Measurements from ENCODE around the gene ANOS1.

- TF ChIP-seq EZH2 (IDR thresholded peaks at IDR 0.05; ENCODE audit: borderline replicate concordance, low read length) (no peak), CTCF (IDR thresholded peaks at IDR 0.05; ENCODE audit: low read length) (no peak)
Observed at GRCh38 chrX:8692871-8693270, 39.1 kb downstream of the ANOS1 start.

All from OCI-LY1 (cell line).